NCI-H2107 treated with DMSO at 0.1 percent for 48 hours (cell line): ENCODE data around the gene SLC24A4.
"Not testable (repeated sequence)": the region's sequence is repeated elsewhere in the genome, so short reads cannot be mapped to it uniquely, and the experiment has no call there.

Source experiments
- DNase-seq: peaks from one replicate; lab custom pipeline; 2025; ENCODE audit not compliant: unreplicated experiment; lab: John Stamatoyannopoulos, UW

The SLC24A4 gene

GRCh38 chr14:92515546-92516343 is 192.8 kb downstream of the SLC24A4 start:
- no peak for DNase-seq

- DNase-seq = no peak
Measured at GRCh38 chr14:92516344-92516965, 193.5 kb downstream of the SLC24A4 start.

GRCh38 chr14:92516966-92517506 is 194.1 kb downstream of the SLC24A4 start:
- DNase-seq = no peak

GRCh38 chr14:92517761-92518160 is 194.8 kb downstream of the SLC24A4 start:
- no peak for DNase-seq

- DNase-seq = no peak
Measured at GRCh38 chr14:92519246-92520101, 196.5 kb downstream of the SLC24A4 start.

GRCh38 chr14:92520102-92521057 is 197.4 kb downstream of the SLC24A4 start:
- no peak for DNase-seq

GRCh38 chr14:92521058-92521415 is 198.1 kb downstream of the SLC24A4 start:
- DNase-seq = no peak

GRCh38 chr14:92523752-92524151 is 200.8 kb downstream of the SLC24A4 start:
- DNase-seq = no peak

- no peak for DNase-seq
Measured at GRCh38 chr14:92524602-92525185, 201.7 kb downstream of the SLC24A4 start.

- DNase-seq = no peak
Measured at GRCh38 chr14:92525322-92526095, 202.5 kb downstream of the SLC24A4 start.

- DNase-seq = no peak
Measured at GRCh38 chr14:92527721-92528120, 204.8 kb downstream of the SLC24A4 start.

GRCh38 chr14:92528486-92529100 is 205.6 kb downstream of the SLC24A4 start:
- DNase-seq = no peak

- no peak for DNase-seq
Measured at GRCh38 chr14:92529903-92530302, 206.9 kb downstream of the SLC24A4 start.

GRCh38 chr14:92531106-92531873 is 208.3 kb downstream of the SLC24A4 start:
- no peak for DNase-seq

GRCh38 chr14:92532490-92533163 is 209.7 kb downstream of the SLC24A4 start:
- no peak for DNase-seq

- no peak for DNase-seq
Measured at GRCh38 chr14:92534932-92535643, 212.1 kb downstream of the SLC24A4 start.

GRCh38 chr14:92536231-92536630 is 213.3 kb downstream of the SLC24A4 start:
- DNase-seq = not testable (repeated sequence)
